B cell (primary cell): ENCODE results near the gene BCL3. TPM values are rescaled to one million over a fixed set of nuclear protein-coding genes. Genes with fewer than 3 reads are reported as not detected.

Experiments used
- ATAC-seq: fragments of 200-7000 bp; cut with Tn5 transposase; one replicate; pipeline ENCODE4 v1.10.0; 2021; ENCODE audit warnings: low read depth, mild to moderate bottlenecking, moderate number of reproducible peaks, moderate library complexity
- CTCF ChIA-PET: fragments of 350-600 bp; sonication (Branson Sonifier 250); formaldehyde crosslinking; loops from one replicate; lab custom pipeline; 2021; ENCODE audit warnings: antibody characterized with exemption, inconsistent platforms; lab: Charles Lee
- POLR2A ChIA-PET: fragments of 350-600 bp; sonication (Branson Sonifier 250); formaldehyde crosslinking; loops from one replicate; lab custom pipeline; 2021; ENCODE audit warnings: antibody characterized with exemption; lab: Charles Lee
- DNase-seq: peaks from one replicate; pipeline ENCODE4 v3.0.0; 2013
- H2AFZ ChIP-seq: 2 replicates; pipeline ENCODE4 v1.6.1; 2012; ENCODE audit warnings: mild to moderate bottlenecking, low read depth, low read length; ENCODE audit not compliant: insufficient read depth, poor library complexity, severe bottlenecking
- H3K27ac ChIP-seq, 2 donors: 1 replicate in 1 of 2; 2 replicates in 1 of 2; pipeline ENCODE4 v1.5.1; 2012 to 2013; ENCODE audit warnings: low read length in 2 of 2, mild to moderate bottlenecking in 2 of 2, moderate library complexity in 1 of 2
- H3K27me3 ChIP-seq, 4 experiments: fragments of 200-600 bp in 1 of 4; sonication (generic) in 1 of 4; replicated peaks in 1 of 4; 1 replicate in 2 of 4; 2 replicates in 2 of 4; pipeline versions ENCODE4 v1.6.1 to v1.7.0; 2013 to 2016; ENCODE audit warnings: low read length in 3 of 4, mild to moderate bottlenecking in 2 of 4, mixed read lengths in 1 of 4, moderate library complexity in 1 of 4; ENCODE audit not compliant: insufficient read depth in 4 of 4, control insufficient read depth in 3 of 4; ENCODE audit errors: control extremely low read depth in 1 of 4
- H3K36me3 ChIP-seq, 2 experiments: replicated peaks in 1 of 2; 1 replicate in 1 of 2; 2 replicates in 1 of 2; pipeline versions ENCODE4 v1.6.1 to v1.7.1; 2013; ENCODE audit warnings: low read length in 1 of 2; ENCODE audit not compliant: insufficient read depth in 2 of 2, control insufficient read depth in 1 of 2; ENCODE audit errors: control extremely low read depth in 1 of 2, extremely low read depth in 1 of 2
- H3K4me1 ChIP-seq, 2 donors: fragments of 200-600 bp in 1 of 2; sonication (generic) in 1 of 2; 1 replicate in 1 of 2; 2 replicates in 1 of 2; pipeline versions ENCODE4 v1.5.1 to v1.6.1; 2013 to 2017; ENCODE audit warnings: low read length in 2 of 2; ENCODE audit not compliant: control insufficient read depth in 2 of 2, insufficient read depth in 2 of 2
- H3K4me2 ChIP-seq: replicated peaks from 2 replicates; pipeline ENCODE3; 2012; ENCODE audit warnings: mild to moderate bottlenecking, low read depth, low read length; ENCODE audit not compliant: poor library complexity, severe bottlenecking
- H3K4me3 ChIP-seq, 5 experiments: fragments of 200-600 bp in 1 of 5; sonication (generic) in 1 of 5; 1 replicate in 3 of 5; 2 replicates in 2 of 5; pipeline versions ENCODE4 v1.5.1 to v1.7.0; 2011 to 2016; ENCODE audit warnings: low read length in 4 of 5, mild to moderate bottlenecking in 4 of 5, low read depth in 2 of 5, control low read depth in 1 of 5, moderate library complexity in 1 of 5; ENCODE audit not compliant: insufficient read depth in 1 of 5; ENCODE audit errors: control extremely low read depth in 1 of 5, extremely low read depth in 1 of 5
- H3K79me2 ChIP-seq: fragments of 200-600 bp; sonication (generic); one replicate; pipeline ENCODE4 v1.6.0; 2016; ENCODE audit warnings: low read length; ENCODE audit not compliant: control insufficient read depth, insufficient read depth
- H3K9ac ChIP-seq: fragments of 200-600 bp; sonication (generic); 2 replicates; pipeline ENCODE4 v1.6.1; 2017; ENCODE audit warnings: mild to moderate bottlenecking, low read length, moderate library complexity
- H3K9me3 ChIP-seq, 3 donors: one replicate each; pipeline versions ENCODE4 v1.6.1 to v1.7.1; 2013; ENCODE audit warnings: low read length in 2 of 3; ENCODE audit not compliant: control insufficient read depth in 2 of 3, insufficient read depth in 1 of 3; ENCODE audit errors: control extremely low read depth in 1 of 3
- H4K20me1 ChIP-seq: 2 replicates; pipeline ENCODE4 v1.6.0; 2012; ENCODE audit warnings: mild to moderate bottlenecking, low read length; ENCODE audit not compliant: insufficient read depth, control insufficient read depth, poor library complexity, severe bottlenecking
- H3K27ac Mint-ChIP-seq: one replicate; pipeline ENCODE4 v1.8.0; 2021; ENCODE audit warnings: mixed read lengths
- H3K27me3 Mint-ChIP-seq: one replicate; pipeline ENCODE4 v1.8.0; 2021; ENCODE audit warnings: mixed read lengths
- H3K4me1 Mint-ChIP-seq: one replicate; pipeline ENCODE4 v1.8.0; 2021; ENCODE audit warnings: mixed read lengths
- H3K4me3 Mint-ChIP-seq: one replicate; pipeline ENCODE4 v1.8.0; 2021; ENCODE audit warnings: mixed read lengths
- H3K9me3 Mint-ChIP-seq: one replicate; pipeline ENCODE4 v1.8.0; 2022; ENCODE audit warnings: mixed read lengths; ENCODE audit not compliant: insufficient read depth
- CTCF ChIP-seq: fragments of 200-600 bp; IDR thresholded peaks from one replicate; pipeline ENCODE4 v1.8.0; 2022; ENCODE audit warnings: antibody characterized with exemption, mild to moderate bottlenecking
- EZH2 ChIP-seq: IDR thresholded peaks from 2 replicates; pipeline ENCODE4 v1.6.1; 2012; ENCODE audit warnings: borderline replicate concordance, low read depth, mild to moderate bottlenecking, moderate library complexity, low read length; ENCODE audit not compliant: insufficient read depth, poor library complexity, severe bottlenecking
- WGBS: methylation state at CpG from one replicate; pipeline ENCODE4 v1.1.5; 2013; ENCODE audit warnings: missing lambda C conversion rate; ENCODE audit not compliant: insufficient coverage; 5-methylcytosine and 5-hydroxymethylcytosine counted together
- intact Hi-C: fragments of 100-400 bp; cut with micrococcal nuclease; formaldehyde crosslinking; loops from one replicate; pipeline ENCODE4 v1.10.0; 2022
- polyA plus RNA-seq: library from polyadenylated mRNA; depleted of rRNA; stranded (reverse); fragments of >200 nt; gene quantifications from 2 replicates; pipeline ENCODE4 v1.2.3, GENCODE V29; 2012
- total RNA-seq, 2 donors: library from RNA; stranded (reverse); fragments of 120-200 nt in 1 of 2; gene quantifications; 1 replicate in 1 of 2; 2 replicates in 1 of 2; pipeline versions ENCODE4 v1.2.3 to v1.2.4, GENCODE V29; 2013 to 2022

BCL3 gene
- total and polyA plus RNA-seq, 2 donors (not counting 1 experiment from before 2014, with no cell fraction given) = 52.3 to 147 TPM

- 23% methylated on average over 17 of the region's 21 CpGs for WGBS
- ChIA-PET CTCF (interaction anchor here (0.6 to 11.7 kb wide), 15 partner anchors 9 to 175 kb away, joined by 3 to 591 read pairs (median 10); partner anchors contain the start of genes BCL3 and CBLC), POLR2A (interaction anchor here (0.6 to 4.1 kb wide), 6 partner anchors 27 to 48 kb away, joined by 3 to 34 read pairs (median 6); no protein-coding TSS in a partner anchor)
- H3K27ac Mint-ChIP-seq = no peak overlapping the region
- peak overlapping the region; percentile 38 for H3K4me2 ChIP-seq
- peaks cover 32% of the 10 kb centered on the region for H3K4me1 Mint-ChIP-seq
- no peaks in the 10 kb centered on the region for H3K27me3 ChIP-seq
- H3K27me3 Mint-ChIP-seq = no peaks in the 10 kb centered on the region
- intact Hi-C loops = loop anchor here (2.0 to 10.0 kb wide), 3 partner anchors 35 to 122 kb away; partner anchors contain the start of gene NECTIN2
- no peaks in the 10 kb centered on the region for H3K9me3 ChIP-seq
- H3K9ac ChIP-seq = no peak overlapping the region
- peak overlapping the region; percentile 12 for H2AFZ ChIP-seq
- no peaks in the 10 kb centered on the region for H4K20me1 ChIP-seq
- H3K79me2 ChIP-seq = no peaks in the 10 kb centered on the region
- no peak overlapping the region for H3K27ac ChIP-seq
- no peak for ATAC-seq
- no peaks in the 10 kb centered on the region for H3K36me3 ChIP-seq
- TF ChIP-seq CTCF = no peak
- TF ChIP-seq EZH2 = no peak
- peak; percentile 59 for DNase-seq
- no peak overlapping the region for H3K4me3 ChIP-seq
- H3K9me3 Mint-ChIP-seq = no peaks in the 10 kb centered on the region
- no peak overlapping the region for H3K4me3 Mint-ChIP-seq
- H3K4me1 ChIP-seq = peaks cover 22 to 38% of the 10 kb centered on the region in 2 donors
Measured at GRCh38 chr19:44722131-44723121, 26.1 kb upstream of the BCL3 start.
